Ishikawa (cell line): Measurements from ENCODE around the gene PERCC1.

ENCODE experiments used
- CEBPB ChIP-seq: IDR thresholded peaks from 2 replicates; pipeline ENCODE4 v1.6.1; 2012
- EP300 ChIP-seq: IDR thresholded peaks from 2 replicates; pipeline ENCODE4 v1.6.1; 2012; ENCODE audit warnings: borderline replicate concordance
- NFIC ChIP-seq: IDR thresholded peaks from 2 replicates; pipeline ENCODE4 v1.6.1; 2012
- RAD21 ChIP-seq: IDR thresholded peaks from 2 replicates; pipeline ENCODE4 v1.6.1; 2012; ENCODE audit warnings: low read depth
- TAF1 ChIP-seq: IDR thresholded peaks from 2 replicates; pipeline ENCODE4 v1.6.1; 2012; ENCODE audit warnings: low read depth, mild to moderate bottlenecking
- TF ChIP-seq, protein P1 (sequence below): IDR thresholded peaks from 2 replicates; pipeline ENCODE4 v1.6.1; 2012; ENCODE audit warnings: low read depth, mild to moderate bottlenecking

DNA sequence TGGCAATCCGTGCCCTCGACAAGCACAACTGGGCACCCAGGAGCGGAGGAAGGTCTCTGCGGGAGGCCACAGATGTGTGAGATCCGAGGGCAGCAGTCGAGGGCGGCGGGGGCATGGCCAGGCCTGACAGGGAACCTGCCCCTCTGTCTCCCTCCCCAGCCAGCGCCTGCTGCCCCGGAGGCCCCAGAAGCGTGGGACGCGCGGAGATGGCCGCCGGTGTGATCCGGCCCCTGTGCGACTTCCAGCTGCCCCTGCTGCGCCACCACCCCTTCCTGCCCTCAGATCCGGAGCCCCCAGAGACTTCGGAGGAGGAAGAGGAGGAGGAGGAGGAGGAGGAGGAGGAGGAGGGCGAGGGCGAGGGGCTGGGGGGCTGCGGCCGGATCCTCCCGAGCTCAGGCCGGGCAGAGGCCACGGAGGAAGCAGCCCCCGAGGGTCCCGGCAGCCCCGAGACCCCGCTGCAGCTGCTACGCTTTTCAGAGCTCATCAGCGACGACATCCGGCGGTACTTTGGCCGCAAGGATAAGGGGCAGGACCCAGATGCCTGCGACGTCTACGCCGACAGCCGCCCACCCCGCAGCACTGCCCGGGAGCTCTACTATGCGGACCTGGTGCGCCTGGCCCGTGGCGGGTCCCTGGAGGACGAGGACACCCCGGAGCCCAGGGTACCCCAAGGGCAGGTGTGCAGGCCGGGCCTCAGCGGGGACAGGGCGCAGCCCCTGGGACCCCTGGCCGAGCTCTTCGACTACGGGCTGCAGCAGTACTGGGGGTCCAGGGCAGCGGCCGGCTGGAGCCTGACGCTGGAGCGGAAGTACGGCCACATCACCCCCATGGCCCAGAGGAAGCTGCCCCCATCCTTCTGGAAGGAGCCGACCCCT, 1.7 kb downstream of the PERCC1 start:
- TF ChIP-seq EP300 (no peak), RAD21 (no peak), CEBPB (no peak), NFIC (no peak), TAF1 (no peak)
- TF ChIP-seq, protein P1, sequence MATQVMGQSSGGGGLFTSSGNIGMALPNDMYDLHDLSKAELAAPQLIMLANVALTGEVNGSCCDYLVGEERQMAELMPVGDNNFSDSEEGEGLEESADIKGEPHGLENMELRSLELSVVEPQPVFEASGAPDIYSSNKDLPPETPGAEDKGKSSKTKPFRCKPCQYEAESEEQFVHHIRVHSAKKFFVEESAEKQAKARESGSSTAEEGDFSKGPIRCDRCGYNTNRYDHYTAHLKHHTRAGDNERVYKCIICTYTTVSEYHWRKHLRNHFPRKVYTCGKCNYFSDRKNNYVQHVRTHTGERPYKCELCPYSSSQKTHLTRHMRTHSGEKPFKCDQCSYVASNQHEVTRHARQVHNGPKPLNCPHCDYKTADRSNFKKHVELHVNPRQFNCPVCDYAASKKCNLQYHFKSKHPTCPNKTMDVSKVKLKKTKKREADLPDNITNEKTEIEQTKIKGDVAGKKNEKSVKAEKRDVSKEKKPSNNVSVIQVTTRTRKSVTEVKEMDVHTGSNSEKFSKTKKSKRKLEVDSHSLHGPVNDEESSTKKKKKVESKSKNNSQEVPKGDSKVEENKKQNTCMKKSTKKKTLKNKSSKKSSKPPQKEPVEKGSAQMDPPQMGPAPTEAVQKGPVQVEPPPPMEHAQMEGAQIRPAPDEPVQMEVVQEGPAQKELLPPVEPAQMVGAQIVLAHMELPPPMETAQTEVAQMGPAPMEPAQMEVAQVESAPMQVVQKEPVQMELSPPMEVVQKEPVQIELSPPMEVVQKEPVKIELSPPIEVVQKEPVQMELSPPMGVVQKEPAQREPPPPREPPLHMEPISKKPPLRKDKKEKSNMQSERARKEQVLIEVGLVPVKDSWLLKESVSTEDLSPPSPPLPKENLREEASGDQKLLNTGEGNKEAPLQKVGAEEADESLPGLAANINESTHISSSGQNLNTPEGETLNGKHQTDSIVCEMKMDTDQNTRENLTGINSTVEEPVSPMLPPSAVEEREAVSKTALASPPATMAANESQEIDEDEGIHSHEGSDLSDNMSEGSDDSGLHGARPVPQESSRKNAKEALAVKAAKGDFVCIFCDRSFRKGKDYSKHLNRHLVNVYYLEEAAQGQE, result no peak
